Ascending aorta (tissue), 2 donors: ENCODE data around the gene MTOR. TPM values are rescaled to one million over a fixed set of nuclear protein-coding genes. Genes with fewer than 3 reads are reported as not detected.

ENCODE experiments used
- DNase-seq, 2 donors: peaks; one replicate each; pipeline ENCODE4 v3.0.0-alpha.2; 2019; ENCODE audit warnings: low spot score in 2 of 2
- H3K27ac ChIP-seq, 2 donors: fragments of 200-600 bp; sonication (generic); one replicate each; pipeline ENCODE4 v1.5.1; 2016 to 2017; ENCODE audit warnings: mild to moderate bottlenecking in 1 of 2
- H3K27me3 ChIP-seq: fragments of 200-600 bp; sonication (generic); one replicate; pipeline ENCODE4 v1.5.1; 2017
- H3K36me3 ChIP-seq, 2 donors: fragments of 200-600 bp; sonication (generic); one replicate each; pipeline ENCODE4 v1.5.1; 2016
- H3K4me1 ChIP-seq, 2 donors: fragments of 200-600 bp; sonication (generic); one replicate each; pipeline ENCODE4 v1.5.1; 2016 to 2017; ENCODE audit warnings: mild to moderate bottlenecking in 1 of 2
- H3K4me3 ChIP-seq, 2 donors: fragments of 200-600 bp; sonication (generic); one replicate each; pipeline ENCODE4 v1.5.1; 2016 to 2017; ENCODE audit warnings: mild to moderate bottlenecking in 1 of 2
- H3K9me3 ChIP-seq, 2 donors: fragments of 200-600 bp; sonication (generic); one replicate each; pipeline ENCODE4 v1.5.1; 2016
- intact Hi-C: fragments of 100-400 bp; cut with DNase I; formaldehyde crosslinking; loops from one replicate; pipeline ENCODE4 v1.15.1; 2023
- total RNA-seq: library from RNA; depleted of rRNA; stranded (reverse); fragments of >200 nt; gene quantifications from one replicate; pipeline ENCODE4 v1.1.0, GENCODE V29; 2016
- TF ChIP-seq, protein P1 (sequence below), 3 experiments: fragments of 200-600 bp in 2 of 3; fragments of 450-650 bp in 1 of 3; sonication (generic) in 2 of 3; IDR thresholded peaks; one replicate each; pipeline ENCODE4 v1.5.1; 2016 to 2019; ENCODE audit warnings: antibody characterized with exemption in 3 of 3, mild to moderate bottlenecking in 1 of 3, moderate library complexity in 1 of 3

The MTOR gene
- total RNA-seq, 1 donor from 2014 or later: 28.0 TPM

DNA sequence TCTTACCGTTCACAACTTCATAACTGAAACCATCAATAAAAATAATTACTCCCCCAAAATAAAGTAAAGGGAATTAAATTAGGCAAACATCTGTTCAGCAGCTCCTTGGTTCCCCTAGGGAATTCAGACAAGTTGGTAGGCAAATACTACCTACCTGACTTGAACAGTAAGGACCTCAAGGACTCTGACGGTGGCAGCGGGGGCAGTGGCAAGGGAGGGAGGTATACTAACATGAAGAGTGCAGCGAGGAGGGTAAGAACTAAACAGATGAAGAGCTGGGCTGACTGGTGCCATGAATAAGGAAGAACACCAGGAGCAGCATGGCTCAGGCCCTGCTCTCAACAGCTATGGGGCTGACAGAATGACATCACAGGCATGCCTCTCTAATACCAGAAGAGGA is 33.1 kb downstream of the MTOR start:
- Histone ChIP-seq H3K27ac (no peak overlapping the region), H3K27me3 (no peaks in the 10 kb centered on the region), H3K4me3 (no peak overlapping the region), H3K4me1 (no peaks in the 10 kb centered on the region), H3K36me3 (peaks cover 65 to 70% of the 10 kb centered on the region in 2 donors), H3K9me3 (no peaks in the 10 kb centered on the region)
- DNase-seq: no peak
- TF ChIP-seq, protein P1, sequence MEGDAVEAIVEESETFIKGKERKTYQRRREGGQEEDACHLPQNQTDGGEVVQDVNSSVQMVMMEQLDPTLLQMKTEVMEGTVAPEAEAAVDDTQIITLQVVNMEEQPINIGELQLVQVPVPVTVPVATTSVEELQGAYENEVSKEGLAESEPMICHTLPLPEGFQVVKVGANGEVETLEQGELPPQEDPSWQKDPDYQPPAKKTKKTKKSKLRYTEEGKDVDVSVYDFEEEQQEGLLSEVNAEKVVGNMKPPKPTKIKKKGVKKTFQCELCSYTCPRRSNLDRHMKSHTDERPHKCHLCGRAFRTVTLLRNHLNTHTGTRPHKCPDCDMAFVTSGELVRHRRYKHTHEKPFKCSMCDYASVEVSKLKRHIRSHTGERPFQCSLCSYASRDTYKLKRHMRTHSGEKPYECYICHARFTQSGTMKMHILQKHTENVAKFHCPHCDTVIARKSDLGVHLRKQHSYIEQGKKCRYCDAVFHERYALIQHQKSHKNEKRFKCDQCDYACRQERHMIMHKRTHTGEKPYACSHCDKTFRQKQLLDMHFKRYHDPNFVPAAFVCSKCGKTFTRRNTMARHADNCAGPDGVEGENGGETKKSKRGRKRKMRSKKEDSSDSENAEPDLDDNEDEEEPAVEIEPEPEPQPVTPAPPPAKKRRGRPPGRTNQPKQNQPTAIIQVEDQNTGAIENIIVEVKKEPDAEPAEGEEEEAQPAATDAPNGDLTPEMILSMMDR (IDR thresholded peaks at IDR 0.05): no peak
- intact Hi-C loops: no loop called here

DNA sequence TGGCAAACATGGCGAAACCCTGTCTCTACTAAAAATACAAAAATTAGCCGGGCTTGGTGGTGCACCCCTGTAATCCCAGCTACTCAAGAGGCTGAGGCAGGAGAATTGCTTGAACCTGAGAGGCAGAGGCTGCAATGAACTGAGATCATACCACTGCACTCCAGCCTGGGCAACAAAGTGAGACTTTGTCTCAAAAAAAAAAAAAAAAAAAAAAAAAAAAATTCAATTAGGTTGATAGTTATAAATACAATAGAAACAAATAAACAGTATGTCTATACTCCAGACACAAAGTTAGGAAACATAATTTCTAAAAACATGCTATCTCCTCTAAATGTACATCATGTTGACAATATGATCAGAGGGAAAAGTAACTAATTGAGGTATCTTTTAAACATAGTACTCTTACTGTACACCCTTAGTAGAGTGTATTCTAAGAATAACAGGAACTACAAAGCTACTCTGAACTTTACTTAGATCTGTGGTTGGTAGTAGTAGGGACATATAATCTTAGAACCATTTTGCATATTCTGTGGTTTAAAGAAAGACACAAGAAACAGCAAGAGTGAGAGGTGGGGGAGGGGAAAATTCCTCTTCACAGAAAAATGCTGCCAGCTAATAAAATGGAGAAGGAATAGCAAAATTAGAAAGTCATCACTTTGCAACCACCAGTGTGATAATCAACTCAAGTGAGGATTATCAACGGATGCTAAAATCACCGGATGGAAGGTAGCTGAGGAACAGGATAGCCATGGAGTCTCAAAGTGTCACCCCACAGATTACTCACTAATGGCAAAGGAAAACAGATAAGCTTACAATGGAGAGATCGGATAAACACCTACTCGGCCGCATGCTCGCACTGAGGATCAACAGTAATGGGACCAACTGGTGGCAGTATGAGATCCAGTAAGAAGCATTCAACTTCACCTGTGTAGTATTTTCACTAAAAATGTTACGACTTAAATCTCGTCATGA is 35.0 kb downstream of the MTOR start:
- intact Hi-C loops: no loop called here
- Histone ChIP-seq H3K9me3 (no peaks in the 10 kb centered on the region), H3K36me3 (peaks cover 50 to 64% of the 10 kb centered on the region in 2 donors), H3K4me1 (no peaks in the 10 kb centered on the region), H3K27ac (no peak overlapping the region), H3K4me3 (no peak overlapping the region), H3K27me3 (no peaks in the 10 kb centered on the region)
- TF ChIP-seq, protein P1 (IDR thresholded peaks at IDR 0.05): no peak
- no peak for DNase-seq

DNA sequence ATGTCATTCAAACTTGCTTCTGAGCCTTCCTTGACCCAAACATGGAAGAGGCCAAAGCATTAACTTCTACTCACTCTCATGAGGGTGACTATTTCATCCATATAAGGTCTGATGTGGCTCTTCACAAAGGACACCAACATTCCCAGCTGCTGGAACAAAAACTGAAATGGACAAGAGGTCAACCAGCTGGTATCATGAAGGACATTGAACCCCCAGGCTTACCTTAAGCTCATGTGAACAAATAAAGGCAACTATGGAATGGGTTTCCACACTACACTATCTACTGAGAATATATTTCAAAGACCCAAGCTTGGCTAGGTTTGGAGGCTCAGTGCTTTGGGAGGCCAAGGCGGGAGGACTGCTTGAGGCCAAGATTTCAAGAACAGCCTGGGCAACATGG is 46.3 kb downstream of the MTOR start:
- TF ChIP-seq, protein P1 (IDR thresholded peaks at IDR 0.05): no peak
- H3K9me3 ChIP-seq: no peaks in the 10 kb centered on the region
- peaks cover 63 to 70% of the 10 kb centered on the region in 2 donors for H3K36me3 ChIP-seq
- intact Hi-C loops: no loop called here
- no peak for DNase-seq
- H3K27ac ChIP-seq: no peak overlapping the region
- no peak overlapping the region for H3K4me3 ChIP-seq
- H3K27me3 ChIP-seq: no peaks in the 10 kb centered on the region
- no peaks in the 10 kb centered on the region for H3K4me1 ChIP-seq

DNA sequence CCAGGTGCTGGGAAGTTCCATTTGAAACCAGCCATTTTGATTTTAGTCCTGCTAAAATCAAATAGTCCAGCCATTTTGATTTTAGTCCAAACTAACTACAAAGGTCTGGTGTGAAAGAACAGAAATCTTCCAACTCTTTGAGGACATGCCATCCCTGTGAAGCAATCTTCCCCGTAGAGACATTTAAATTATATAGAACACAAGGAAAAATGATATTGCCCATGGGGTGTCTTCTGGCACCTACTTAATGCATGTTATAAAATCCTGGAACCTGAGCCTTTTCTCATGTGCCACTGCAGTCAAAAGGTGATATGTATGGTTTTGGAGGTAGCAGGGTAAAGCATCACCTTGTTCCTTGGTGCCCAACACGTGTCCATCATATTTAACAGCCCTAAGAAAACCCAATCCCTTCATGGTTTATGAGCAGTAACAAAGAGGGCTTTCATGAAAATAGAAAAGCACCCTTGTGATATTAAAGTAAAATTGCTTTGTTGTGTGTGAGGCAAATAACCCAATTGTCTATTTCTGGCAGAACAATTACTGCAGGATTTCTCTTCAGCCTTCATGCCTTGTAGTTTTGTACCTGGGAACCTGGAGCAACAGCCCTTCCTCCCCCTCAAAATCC is 46.9 kb downstream of the MTOR start:
- intact Hi-C loops: no loop called here
- no peak overlapping the region for H3K4me3 ChIP-seq
- DNase-seq: no peak
- TF ChIP-seq, protein P1 (IDR thresholded peaks at IDR 0.05): no peak
- H3K36me3 ChIP-seq: peaks cover 65 to 76% of the 10 kb centered on the region in 2 donors
- no peak overlapping the region for H3K27ac ChIP-seq
- H3K9me3 ChIP-seq: no peaks in the 10 kb centered on the region
- H3K4me1 ChIP-seq: no peaks in the 10 kb centered on the region
- H3K27me3 ChIP-seq: no peaks in the 10 kb centered on the region

DNA sequence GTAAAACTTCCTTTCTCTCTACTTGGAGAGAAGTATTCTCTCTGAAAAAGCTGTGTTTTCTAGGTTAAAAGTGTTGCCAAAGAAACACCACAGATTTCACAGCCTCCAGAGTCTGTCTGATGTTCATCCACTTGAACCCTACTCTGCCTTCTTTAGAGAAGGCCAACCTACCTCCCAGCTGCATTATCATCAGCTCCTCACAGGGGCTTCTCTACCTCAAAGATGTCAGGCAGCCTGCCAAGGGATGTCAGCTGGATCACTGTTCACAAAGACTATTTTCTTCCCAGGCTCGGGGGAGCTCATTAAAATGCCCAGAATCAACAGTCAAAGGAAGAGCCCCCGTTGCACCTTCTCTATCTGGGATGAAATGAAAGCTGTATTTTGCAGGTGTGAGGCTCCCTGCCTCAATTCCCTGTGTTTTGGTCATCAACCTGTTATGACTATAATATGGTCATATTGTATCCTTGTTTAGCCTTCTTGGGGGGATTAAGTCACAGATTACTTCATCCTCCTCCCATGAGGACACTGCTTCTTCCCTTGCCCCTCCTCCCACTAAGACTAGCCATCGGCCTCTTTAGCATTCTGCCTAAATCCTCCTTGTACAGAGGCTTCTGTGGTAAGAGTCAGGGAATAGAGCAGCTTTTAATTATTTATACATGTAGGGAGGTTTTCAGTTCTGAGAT is 47.5 kb downstream of the MTOR start:
- Histone ChIP-seq H3K27ac (no peak overlapping the region), H3K36me3 (peaks cover 65 to 81% of the 10 kb centered on the region in 2 donors), H3K4me1 (no peaks in the 10 kb centered on the region), H3K9me3 (no peaks in the 10 kb centered on the region), H3K27me3 (no peaks in the 10 kb centered on the region), H3K4me3 (no peak overlapping the region)
- intact Hi-C loops: no loop called here
- no peak for DNase-seq
- TF ChIP-seq, protein P1 (IDR thresholded peaks at IDR 0.05): no peak
